Fibroblast of lung (primary cell): ENCODE data around the gene ACVR2B. TPM values are rescaled to one million over a fixed set of nuclear protein-coding genes. Genes with fewer than 3 reads are reported as not detected.

Experiments
- DNase-seq, 2 donors: peaks; one replicate each; pipeline versions ENCODE4 v3.0.0 to v3.0.0-alpha.2; 2010; ENCODE audit warnings: low read depth in 2 of 2
- H2AFZ ChIP-seq: 2 replicates; pipeline ENCODE4 v1.5.1; 2012; ENCODE audit warnings: low read length, control low read depth, inconsistent platforms
- H3K27ac ChIP-seq: 2 replicates; pipeline ENCODE4 v1.5.1; 2011; ENCODE audit warnings: low read length, control low read depth; ENCODE audit not compliant: insufficient read depth
- H3K27me3 ChIP-seq: 2 replicates; pipeline ENCODE4 v1.5.1; 2011; ENCODE audit warnings: mild to moderate bottlenecking, low read length; ENCODE audit not compliant: control insufficient read depth, insufficient read depth
- H3K36me3 ChIP-seq: 2 replicates; pipeline ENCODE4 v1.5.1; 2011; ENCODE audit warnings: low read length; ENCODE audit not compliant: control insufficient read depth, insufficient read depth
- H3K4me1 ChIP-seq: 2 replicates; pipeline ENCODE4 v1.5.1; 2011; ENCODE audit warnings: low read length; ENCODE audit not compliant: control insufficient read depth, insufficient read depth; ENCODE audit errors: extremely low read depth
- H3K4me2 ChIP-seq: 2 replicates; pipeline ENCODE4 v1.5.1; 2011; ENCODE audit warnings: low read length, control low read depth; ENCODE audit not compliant: insufficient read depth; ENCODE audit errors: extremely low read depth
- H3K4me3 ChIP-seq, 4 experiments: fragments of 200-600 bp in 1 of 4; sonication (generic) in 1 of 4; replicated peaks in 1 of 4; 2 replicates each; pipeline ENCODE4 v1.5.1; 2011 to 2016; ENCODE audit warnings: low read length in 4 of 4, low read depth in 3 of 4, mild to moderate bottlenecking in 3 of 4, control low read depth in 2 of 4, inconsistent platforms in 1 of 4, mixed read lengths in 1 of 4; ENCODE audit not compliant: insufficient read depth in 1 of 4; ENCODE audit errors: control extremely low read depth in 1 of 4
- H3K79me2 ChIP-seq: 2 replicates; pipeline ENCODE4 v1.5.1; 2012; ENCODE audit warnings: mild to moderate bottlenecking, low read length, inconsistent platforms; ENCODE audit not compliant: control insufficient read depth, insufficient read depth
- H3K9ac ChIP-seq: 2 replicates; pipeline ENCODE4 v1.5.1; 2011; ENCODE audit warnings: mild to moderate bottlenecking, low read length, control low read depth; ENCODE audit not compliant: insufficient read depth
- H3K9me3 ChIP-seq: 2 replicates; pipeline ENCODE4 v1.5.1; 2012; ENCODE audit warnings: low read depth, low read length; ENCODE audit not compliant: control insufficient read depth, insufficient read depth
- H4K20me1 ChIP-seq: 2 replicates; pipeline ENCODE4 v1.5.1; 2011; ENCODE audit warnings: low read length; ENCODE audit not compliant: control insufficient read depth, insufficient read depth; ENCODE audit errors: extremely low read depth
- EZH2 ChIP-seq: IDR thresholded peaks from 2 replicates; pipeline ENCODE4 v1.5.1; 2012; ENCODE audit warnings: low read length, control low read depth, mild to moderate bottlenecking; ENCODE audit errors: missing control alignments
- polyA plus RNA-seq, 2 donors: library from polyadenylated mRNA; depleted of rRNA in 1 of 2; stranded (reverse) in 1 of 2; unstranded in 1 of 2; fragments of >200 nt; gene quantifications; 2 replicates each; pipeline ENCODE4 v1.2.1, GENCODE V29; 2011 to 2012; ENCODE audit warnings: missing spikeins in 1 of 2
- total RNA-seq: library from RNA; depleted of rRNA; stranded (reverse); fragments of >200 nt; gene quantifications from 2 replicates; pipeline ENCODE4 v1.2.1, GENCODE V29; 2014
- TF ChIP-seq, protein P1 (sequence below), 2 donors: IDR thresholded peaks in 1 of 2; conservative IDR thresholded peaks in 1 of 2; 1 replicate in 1 of 2; 2 replicates in 1 of 2; pipeline ENCODE4 v1.5.1; 2011 to 2012; ENCODE audit warnings: low read length in 2 of 2, control low read depth in 1 of 2, inconsistent platforms in 1 of 2, low read depth in 1 of 2, mild to moderate bottlenecking in 1 of 2

The ACVR2B gene
- total and polyA plus RNA-seq, 2 donors (not counting 1 experiment from before 2014, with no cell fraction given) = 0.60 to 2.6 TPM

DNA sequence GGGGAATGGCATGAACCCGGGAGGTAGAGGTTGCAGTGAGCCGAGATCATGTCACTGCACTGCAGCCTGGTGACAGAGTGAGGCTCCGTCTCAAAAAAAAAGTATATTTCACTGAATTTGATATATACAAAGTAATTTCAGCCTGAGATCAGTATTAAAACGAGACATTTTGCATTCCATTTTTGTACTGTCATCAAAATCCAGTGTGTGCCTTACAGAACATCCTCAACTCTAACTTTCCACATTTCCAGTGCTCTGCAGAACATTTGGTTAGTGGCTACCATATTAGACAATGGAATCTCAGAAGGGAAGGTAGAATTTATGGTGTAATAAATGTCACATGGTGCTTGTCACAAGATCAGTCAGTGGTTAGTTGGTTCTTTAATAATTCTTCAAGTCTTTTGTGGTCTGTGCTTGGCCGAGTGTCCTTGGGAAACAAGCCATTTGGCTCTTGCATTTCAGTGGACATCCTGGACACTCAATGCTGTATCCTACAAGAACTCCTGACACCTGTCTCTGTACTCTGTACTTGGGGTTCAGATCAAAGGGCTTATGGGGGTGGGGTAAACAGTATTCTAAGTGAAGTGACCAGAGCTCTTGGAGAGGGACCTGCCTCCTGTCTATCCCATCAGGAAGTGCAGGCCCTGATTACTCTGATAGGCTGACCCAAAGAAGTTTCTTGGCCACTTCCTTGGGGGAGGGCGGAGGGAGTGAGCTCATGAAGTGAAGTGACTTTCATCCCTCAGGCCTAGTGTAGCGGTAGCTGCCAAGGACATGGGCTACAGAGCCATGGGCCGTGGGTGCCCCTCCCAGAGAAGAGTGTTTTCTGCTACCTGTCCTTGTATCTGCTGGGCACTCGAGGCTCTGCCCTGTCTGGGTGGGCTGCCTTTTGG is 3.7 kb downstream of the ACVR2B start:
- Histone ChIP-seq H3K79me2 (no peaks in the 10 kb centered on the region), H3K27ac (no peak overlapping the region), H2AFZ (no peak overlapping the region), H3K4me2 (no peak overlapping the region), H3K9ac (no peak overlapping the region), H3K4me1 (peaks cover 4% of the 10 kb centered on the region), H3K9me3 (no peaks in the 10 kb centered on the region), H3K27me3 (no peaks in the 10 kb centered on the region), H3K4me3 (no peak overlapping the region), H3K36me3 (no peaks in the 10 kb centered on the region), H4K20me1 (no peaks in the 10 kb centered on the region)
- peak in 1 of 2 donors; percentile 14 for DNase-seq
- TF ChIP-seq, protein P1, sequence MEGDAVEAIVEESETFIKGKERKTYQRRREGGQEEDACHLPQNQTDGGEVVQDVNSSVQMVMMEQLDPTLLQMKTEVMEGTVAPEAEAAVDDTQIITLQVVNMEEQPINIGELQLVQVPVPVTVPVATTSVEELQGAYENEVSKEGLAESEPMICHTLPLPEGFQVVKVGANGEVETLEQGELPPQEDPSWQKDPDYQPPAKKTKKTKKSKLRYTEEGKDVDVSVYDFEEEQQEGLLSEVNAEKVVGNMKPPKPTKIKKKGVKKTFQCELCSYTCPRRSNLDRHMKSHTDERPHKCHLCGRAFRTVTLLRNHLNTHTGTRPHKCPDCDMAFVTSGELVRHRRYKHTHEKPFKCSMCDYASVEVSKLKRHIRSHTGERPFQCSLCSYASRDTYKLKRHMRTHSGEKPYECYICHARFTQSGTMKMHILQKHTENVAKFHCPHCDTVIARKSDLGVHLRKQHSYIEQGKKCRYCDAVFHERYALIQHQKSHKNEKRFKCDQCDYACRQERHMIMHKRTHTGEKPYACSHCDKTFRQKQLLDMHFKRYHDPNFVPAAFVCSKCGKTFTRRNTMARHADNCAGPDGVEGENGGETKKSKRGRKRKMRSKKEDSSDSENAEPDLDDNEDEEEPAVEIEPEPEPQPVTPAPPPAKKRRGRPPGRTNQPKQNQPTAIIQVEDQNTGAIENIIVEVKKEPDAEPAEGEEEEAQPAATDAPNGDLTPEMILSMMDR (conservative IDR thresholded peaks at IDR 0.05 in 1 of 2, IDR thresholded peaks at IDR 0.05 in 1 of 2; ENCODE audit: low read depth in 1 of 2, low read length in 2 of 2) = no peak
- TF ChIP-seq EZH2 = no peak

GRCh38 chr3:38458796-38459498 is 5.3 kb downstream of the ACVR2B start:
- no peak overlapping the region for H3K4me3 ChIP-seq
- no peaks in the 10 kb centered on the region for H3K36me3 ChIP-seq
- no peak overlapping the region for H2AFZ ChIP-seq
- no peaks in the 10 kb centered on the region for H4K20me1 ChIP-seq
- TF ChIP-seq, protein P1 (conservative IDR thresholded peaks at IDR 0.05 in 1 of 2, IDR thresholded peaks at IDR 0.05 in 1 of 2; ENCODE audit: low read depth in 1 of 2, low read length in 2 of 2) = no peak
- no peak for TF ChIP-seq EZH2
- peaks cover 4% of the 10 kb centered on the region for H3K4me1 ChIP-seq
- no peak overlapping the region for H3K4me2 ChIP-seq
- H3K27ac ChIP-seq = no peak overlapping the region
- H3K79me2 ChIP-seq = no peaks in the 10 kb centered on the region
- H3K27me3 ChIP-seq = no peaks in the 10 kb centered on the region
- no peaks in the 10 kb centered on the region for H3K9me3 ChIP-seq
- no peak overlapping the region for H3K9ac ChIP-seq
- DNase-seq = peak; percentile 40 to 67

GRCh38 chr3:38459499-38460048 is 5.9 kb downstream of the ACVR2B start:
- no peak for TF ChIP-seq EZH2
- TF ChIP-seq, protein P1 (conservative IDR thresholded peaks at IDR 0.05 in 1 of 2, IDR thresholded peaks at IDR 0.05 in 1 of 2; ENCODE audit: low read depth in 1 of 2, low read length in 2 of 2) = no peak
- peaks cover 4% of the 10 kb centered on the region for H3K4me1 ChIP-seq
- no peak overlapping the region for H3K4me2 ChIP-seq
- no peaks in the 10 kb centered on the region for H3K27me3 ChIP-seq
- H2AFZ ChIP-seq = no peak overlapping the region
- H3K9ac ChIP-seq = no peak overlapping the region
- no peak overlapping the region for H3K4me3 ChIP-seq
- H4K20me1 ChIP-seq = no peaks in the 10 kb centered on the region
- no peaks in the 10 kb centered on the region for H3K36me3 ChIP-seq
- no peaks in the 10 kb centered on the region for H3K9me3 ChIP-seq
- no peaks in the 10 kb centered on the region for H3K79me2 ChIP-seq
- no peak for DNase-seq
- no peak overlapping the region for H3K27ac ChIP-seq
